ENCODE data around the gene SHB. TPM values are rescaled to one million over a fixed set of nuclear protein-coding genes. Genes with fewer than 3 reads are reported as not detected.

The SHB gene
- total and polyA plus RNA-seq, 2 of the 8 experiments (the other 6 are each of a cell fraction or from before 2014, with no cell fraction given), result 4.1 to 12.6 TPM

GRCh38 chr9:38042626-38043357 is 26.2 kb downstream of the SHB start:
- Histone ChIP-seq H4K5ac (ENCODE audit: insufficient read length, low read depth, low read length) (no peak overlapping the region), H4K20me1 (replicated peaks in 1 of 2; ENCODE audit: control insufficient read depth in 1 of 2, insufficient read depth in 2 of 2, low read length in 2 of 2) (peaks cover 0 to 3% of the 10 kb centered on the region in 2 experiments), H2AFZ (ENCODE audit: low read length) (no peak overlapping the region), H3K23ac (ENCODE audit: insufficient read length) (no peak overlapping the region), H3K27ac (ENCODE audit: low read depth, low read length) (no peak overlapping the region), H2BK12ac (ENCODE audit: low read depth, low read length) (0 out of 2 replicates have a peak overlapping the region, but pooled peaks have one; percentile 63), H3K27me3 (replicated peaks in 1 of 4; ENCODE audit: control insufficient read depth in 3 of 4, extremely low read depth in 1 of 4, insufficient read depth in 3 of 4, low read length in 3 of 4) (no peaks in the 10 kb centered on the region), H2BK5ac (ENCODE audit: low read depth, low read length) (0 out of 2 replicates have a peak overlapping the region, but pooled peaks have one; percentile 36), H4K8ac (ENCODE audit: extremely low read depth, insufficient read depth, low read length) (no peak overlapping the region), H4K91ac (replicated peaks; ENCODE audit: insufficient read length, low read length) (peak overlapping the region; percentile 46), H3K4me1 (replicated peaks in 1 of 4; ENCODE audit: control insufficient read depth in 3 of 4, insufficient read depth in 4 of 4, low read length in 3 of 4) (peaks cover 16 to 33% (median 23%) of the 10 kb centered on the region in 4 experiments), H3K79me2 (ENCODE audit: control insufficient read depth in 1 of 2, insufficient read depth in 2 of 2, low read length in 2 of 2) (peaks cover 0 to 30% of the 10 kb centered on the region in 2 experiments; a peak in 2 of 4 replicates), H2BK20ac (ENCODE audit: low read length) (0 out of 2 replicates have a peak overlapping the region, but pooled peaks have one; percentile 37), H3K36me3 (ENCODE audit: control insufficient read depth in 2 of 4, insufficient read depth in 4 of 4, low read length in 3 of 4) (no peaks in the 10 kb centered on the region), H3K18ac (ENCODE audit: extremely low read depth, low read length) (peak overlapping the region; percentile 38; the same call in 1 of the 2 replicates), H3K4me2 (ENCODE audit: insufficient read depth in 1 of 2, low read depth in 2 of 2, low read length in 2 of 2) (no peak overlapping the region), H3K4ac (replicated peaks; ENCODE audit: insufficient read length, low read depth, low read length) (no peak overlapping the region), H3K56ac (replicated peaks; ENCODE audit: insufficient read length, low read depth, low read length) (no peak overlapping the region), H2AK5ac (ENCODE audit: low read depth, low read length) (peak overlapping the region; percentile 75), H3K4me3 (ENCODE audit: extremely low read depth in 1 of 4, insufficient read depth in 2 of 4, low read depth in 3 of 4, low read length in 4 of 4) (no peak overlapping the region), H3K14ac (ENCODE audit: insufficient read length) (no peak overlapping the region), H3K23me2 (ENCODE audit: low read depth, low read length) (no peaks in the 10 kb centered on the region), H2BK15ac (ENCODE audit: low read length) (peak overlapping the region; percentile 62; the same call in 1 of the 2 replicates), H3K9ac (replicated peaks in 1 of 4; ENCODE audit: extremely low read depth in 1 of 4, low read depth in 3 of 4, low read length in 3 of 4) (peak overlapping the region in 1 of 4 experiments; percentile 23; a peak in 2 of 7 replicates), H2BK120ac (replicated peaks; ENCODE audit: low read depth, low read length) (no peak overlapping the region), H3K79me1 (ENCODE audit: low read depth, low read length) (peaks cover 9% of the 10 kb centered on the region), H3K9me3 (ENCODE audit: insufficient read depth in 2 of 2, low read depth in 1 of 2, low read length in 1 of 2) (no peaks in the 10 kb centered on the region)
- ChIA-PET POLR2A (ENCODE audit: partially characterized antibody) (interaction anchor here (0.9 to 1.8 kb wide), 7 partner anchors 10 to 34 kb away, joined by 3 to 5 read pairs (median 3); no protein-coding TSS in a partner anchor), CTCF (ENCODE audit: partially characterized antibody) (interaction anchor here (0.8 to 1.2 kb wide), 7 partner anchors 9 to 45 kb away, joined by 3 to 6 read pairs (median 4); no protein-coding TSS in a partner anchor)
- FAIRE-seq (no peak), DNase-seq (ENCODE audit: low read depth in 1 of 2, low spot score in 2 of 2) (no peak)
- WGBS, 2 experiments (ENCODE audit: extremely low coverage in 1 of 2, insufficient coverage in 1 of 2, insufficient read length in 1 of 2, insufficient replicate concordance in 2 of 2, low coverage in 1 of 2, low lambda C conversion rate in 2 of 2, missing lambda C conversion rate in 1 of 2), result 78% methylated on average over 8 of the region's 8 CpGs; no CpG with 5 or more reads in 1 of the 2 experiments
- no peak for TF ChIP-seq KDM4A (IDR thresholded peaks at IDR 0.05; ENCODE audit: low read depth, low read length, severe bottlenecking)
- no peak for TF ChIP-seq FOSL1 (IDR thresholded peaks at IDR 0.05; ENCODE audit: insufficient read depth, low read depth, low read length)
- TF ChIP-seq SIN3A (conservative IDR thresholded peaks at IDR 0.05 in 1 of 2, IDR thresholded peaks at IDR 0.05 in 1 of 2; ENCODE audit: low read depth in 1 of 2, low read length in 2 of 2), result no peak
- no peak for TF ChIP-seq SRF (IDR thresholded peaks at IDR 0.05; ENCODE audit: low read depth, low read length)
- no peak for TF ChIP-seq EP300 (IDR thresholded peaks at IDR 0.05; ENCODE audit: borderline replicate concordance in 1 of 2, low read depth in 2 of 2, low read length in 2 of 2)
- no peak for TF ChIP-seq GTF2F1 (IDR thresholded peaks at IDR 0.05; ENCODE audit: borderline replicate concordance, low read depth, low read length)
- no peak for TF ChIP-seq TCF12 (IDR thresholded peaks at IDR 0.05; ENCODE audit: low read depth, low read length)
